GM23338 (cell line): Measurements from ENCODE around the gene PTPRE. TPM values are rescaled to one million over a fixed set of nuclear protein-coding genes. Genes with fewer than 3 reads are reported as not detected.

Experiments
- ATAC-seq: fragments of 200-7000 bp; cut with Tn5 transposase; 3 replicates; pipeline ENCODE4 v1.9.1; 2020
- DNase-seq: peaks from one replicate; pipeline ENCODE4 v3.0.0-alpha.2; 2015; ENCODE audit warnings: low spot score
- H2AFZ ChIP-seq: fragments of 200-600 bp; sonication (generic); 2 replicates; pipeline ENCODE4 v1.8.0; 2016; ENCODE audit warnings: antibody characterized with exemption, mild to moderate bottlenecking, moderate library complexity
- H3F3A ChIP-seq: fragments of 200-600 bp; sonication (generic); replicated peaks from 2 replicates; pipeline ENCODE4 v1.8.0; 2017; ENCODE audit warnings: antibody characterized with exemption, mixed run types, low read depth
- H3K27ac ChIP-seq: fragments of 200-600 bp; sonication (generic); 2 replicates; pipeline ENCODE4 v1.6.1; 2016; ENCODE audit warnings: low read depth
- H3K27me3 ChIP-seq: fragments of 200-600 bp; sonication (generic); 2 replicates; pipeline ENCODE4 v1.8.0; 2016; ENCODE audit warnings: mild to moderate bottlenecking, mixed run types, moderate library complexity; ENCODE audit not compliant: insufficient read depth
- H3K36me3 ChIP-seq: fragments of 200-600 bp; sonication (generic); 2 replicates; pipeline ENCODE4 v1.8.0; 2016; ENCODE audit warnings: mild to moderate bottlenecking; ENCODE audit not compliant: insufficient read depth
- H3K4me1 ChIP-seq: fragments of 200-600 bp; sonication (generic); 2 replicates; pipeline ENCODE4 v1.8.0; 2016; ENCODE audit warnings: mild to moderate bottlenecking, moderate library complexity; ENCODE audit not compliant: insufficient read depth
- H3K4me2 ChIP-seq: fragments of 200-600 bp; sonication (generic); 2 replicates; pipeline ENCODE4 v1.7.1; 2017; ENCODE audit warnings: mixed run types
- H3K4me3 ChIP-seq: fragments of 200-600 bp; sonication (generic); 2 replicates; pipeline ENCODE4 v1.6.1; 2016; ENCODE audit warnings: mixed run types
- H3K79me2 ChIP-seq: fragments of 200-600 bp; sonication (generic); replicated peaks from 2 replicates; pipeline ENCODE4 v1.8.0; 2017; ENCODE audit warnings: mild to moderate bottlenecking; ENCODE audit not compliant: insufficient read depth
- H3K9me2 ChIP-seq: fragments of 200-600 bp; sonication (generic); 2 replicates; pipeline ENCODE4 v1.8.0; 2017; ENCODE audit not compliant: insufficient read depth
- H4K20me1 ChIP-seq: fragments of 200-600 bp; sonication (generic); replicated peaks from 2 replicates; pipeline ENCODE4 v1.8.0; 2017; ENCODE audit warnings: mild to moderate bottlenecking; ENCODE audit not compliant: insufficient read depth
- H3K27ac Mint-ChIP-seq: 2 replicates; pipeline ENCODE4 v1.8.0; 2020; ENCODE audit warnings: inconsistent platforms, mild to moderate bottlenecking, moderate library complexity, mixed read lengths
- H3K27me3 Mint-ChIP-seq: 3 replicates; pipeline ENCODE4 v1.8.0; 2022; ENCODE audit warnings: low read depth, mild to moderate bottlenecking, moderate library complexity, mixed read lengths, inconsistent platforms; ENCODE audit not compliant: insufficient read depth, poor library complexity
- H3K36me3 Mint-ChIP-seq: 3 replicates; pipeline ENCODE4 v1.8.0; 2021; ENCODE audit warnings: low read depth, mild to moderate bottlenecking, inconsistent platforms, moderate library complexity, mixed read lengths
- H3K4me1 Mint-ChIP-seq: 3 replicates; pipeline ENCODE4 v1.8.0; 2020; ENCODE audit warnings: mild to moderate bottlenecking, inconsistent platforms, mixed read lengths
- H3K4me3 Mint-ChIP-seq: 3 replicates; pipeline ENCODE4 v1.8.0; 2021; ENCODE audit warnings: moderate library complexity, mild to moderate bottlenecking, inconsistent platforms, mixed read lengths
- H3K9me3 Mint-ChIP-seq: 3 replicates; pipeline ENCODE4 v1.8.0; 2020; ENCODE audit warnings: moderate library complexity, mild to moderate bottlenecking, inconsistent platforms, mixed read lengths
- REST ChIP-seq: IDR thresholded peaks from one replicate; pipeline ENCODE4 v1.6.1; 2018; ENCODE audit warnings: antibody characterized with exemption; ENCODE audit not compliant: unreplicated experiment
- STAT1 ChIP-seq: IDR thresholded peaks from one replicate; pipeline ENCODE4 v1.6.1; 2016; ENCODE audit warnings: antibody characterized with exemption; ENCODE audit not compliant: unreplicated experiment
- ZNF114 ChIP-seq: fragments of 250-450 bp; sonication (Bioruptor Pico); IDR thresholded peaks from 2 replicates; pipeline ENCODE4 v1.5.0; 2020; ENCODE audit warnings: mild to moderate bottlenecking, moderate library complexity
- ZNF331 ChIP-seq: fragments of 250-450 bp; sonication (Bioruptor Pico); IDR thresholded peaks from 2 replicates; pipeline ENCODE4 v1.5.0; 2020; ENCODE audit warnings: low read depth, mild to moderate bottlenecking, moderate library complexity
- ZNF462 ChIP-seq: fragments of 250-450 bp; sonication (Bioruptor Pico); IDR thresholded peaks from 2 replicates; pipeline ENCODE4 v1.5.0; 2020; ENCODE audit warnings: mild to moderate bottlenecking, moderate library complexity
- polyA plus RNA-seq: library from polyadenylated mRNA; unstranded; fragments of >200 nt; fragmentation: Nextera tagmentation; extraction: Ambion mirVana; gene quantifications from 2 replicates; pipeline ENCODE4 v1.2.1, GENCODE V29; 2016
- total RNA-seq: library from RNA; depleted of rRNA; stranded (reverse); fragments of >200 nt; shearing (Covaris generic); gene quantifications from 2 replicates; pipeline ENCODE4 v1.2.3, GENCODE V29; 2014

The PTPRE gene
- total and polyA plus RNA-seq, 2 experiments from 2014 or later, result 0.34 to 0.42 TPM

- TF ChIP-seq ZNF462 (CRISPR knock-in tag), result no peak
- no peak for TF ChIP-seq ZNF114 (CRISPR knock-in tag)
Measured at GRCh38 chr10:127877116-127877515, 29.8 kb upstream of the PTPRE start (continued).

- no peak overlapping the region for H2AFZ ChIP-seq
- no peak overlapping the region for H3K4me3 ChIP-seq
- H3K4me2 ChIP-seq, result no peak overlapping the region
- Mint-ChIP-seq H3K4me3 (no peak overlapping the region), H3K9me3 (no peaks in the 10 kb centered on the region), H3K27ac (no peak overlapping the region), H3K36me3 (no peaks in the 10 kb centered on the region), H3K27me3 (no peaks in the 10 kb centered on the region), H3K4me1 (no peaks in the 10 kb centered on the region; the same call in 2 of the 3 replicates)
- no peak overlapping the region for H3K27ac ChIP-seq
- H3K4me1 ChIP-seq, result no peaks in the 10 kb centered on the region
- no peak for TF ChIP-seq STAT1
- no peak for ATAC-seq
- no peaks in the 10 kb centered on the region for H3F3A ChIP-seq
- no peak for DNase-seq
- no peaks in the 10 kb centered on the region for H3K36me3 ChIP-seq
- no peaks in the 10 kb centered on the region for H4K20me1 ChIP-seq
- no peaks in the 10 kb centered on the region for H3K27me3 ChIP-seq
- H3K9me2 ChIP-seq, result no peaks in the 10 kb centered on the region
- no peaks in the 10 kb centered on the region for H3K79me2 ChIP-seq
Measured at GRCh38 chr10:127877699-127878098, 29.2 kb upstream of the PTPRE start.

GRCh38 chr10:127878475-127879055, 28.3 kb upstream of the PTPRE start:
- H3F3A ChIP-seq, result no peaks in the 10 kb centered on the region
- Mint-ChIP-seq H3K4me1 (no peaks in the 10 kb centered on the region; the same call in 2 of the 3 replicates), H3K27ac (no peak overlapping the region), H3K9me3 (no peaks in the 10 kb centered on the region), H3K4me3 (no peak overlapping the region), H3K27me3 (peaks cover 3% of the 10 kb centered on the region), H3K36me3 (no peaks in the 10 kb centered on the region)
- H3K79me2 ChIP-seq, result no peaks in the 10 kb centered on the region
- no peaks in the 10 kb centered on the region for H3K9me2 ChIP-seq
- H3K27ac ChIP-seq, result no peak overlapping the region
- H4K20me1 ChIP-seq, result no peaks in the 10 kb centered on the region
- H3K27me3 ChIP-seq, result no peaks in the 10 kb centered on the region
- H3K4me1 ChIP-seq, result no peaks in the 10 kb centered on the region
- H3K4me2 ChIP-seq, result no peak overlapping the region
- no peaks in the 10 kb centered on the region for H3K36me3 ChIP-seq
- H2AFZ ChIP-seq, result no peak overlapping the region
- ATAC-seq (no peak), DNase-seq (no peak)
- H3K4me3 ChIP-seq, result no peak overlapping the region
- TF ChIP-seq REST, result no peak
- TF ChIP-seq ZNF331 (CRISPR knock-in tag), result no peak
